ENCODE results near the gene MKLN1. TPM values are rescaled to one million over a fixed set of nuclear protein-coding genes. Genes with fewer than 3 reads are reported as not detected.
"Not testable (repeated sequence)": the region's sequence is repeated elsewhere in the genome, so short reads cannot be mapped to it uniquely, and the experiment has no call there.

MKLN1 gene
- polyA plus RNA-seq, 1 donor: 47.0 TPM

DNA sequence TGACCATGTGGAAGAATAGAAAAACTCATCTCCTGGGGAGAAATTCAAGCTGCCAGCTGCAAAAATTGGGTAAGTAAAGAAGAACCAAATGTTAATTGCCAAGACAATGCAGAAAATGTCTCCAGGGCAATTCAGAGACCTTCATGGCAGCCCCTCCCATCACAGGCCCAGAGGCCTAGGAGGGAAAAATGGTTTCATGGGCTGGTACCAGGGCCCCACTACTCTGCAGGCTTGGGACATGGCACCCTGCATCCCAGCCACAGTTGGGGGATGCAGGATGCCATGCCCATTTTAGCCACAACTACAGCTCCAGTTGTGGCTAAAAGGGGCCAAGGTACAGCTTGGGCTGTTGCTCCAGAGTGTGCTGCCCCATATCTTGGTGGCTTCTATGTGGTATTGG, 20.9 kb upstream of the MKLN1 start:
- no peak for DNase-seq

GRCh38 chr7:131307627-131308026, 20.0 kb upstream of the MKLN1 start:
- no peak for DNase-seq

DNA sequence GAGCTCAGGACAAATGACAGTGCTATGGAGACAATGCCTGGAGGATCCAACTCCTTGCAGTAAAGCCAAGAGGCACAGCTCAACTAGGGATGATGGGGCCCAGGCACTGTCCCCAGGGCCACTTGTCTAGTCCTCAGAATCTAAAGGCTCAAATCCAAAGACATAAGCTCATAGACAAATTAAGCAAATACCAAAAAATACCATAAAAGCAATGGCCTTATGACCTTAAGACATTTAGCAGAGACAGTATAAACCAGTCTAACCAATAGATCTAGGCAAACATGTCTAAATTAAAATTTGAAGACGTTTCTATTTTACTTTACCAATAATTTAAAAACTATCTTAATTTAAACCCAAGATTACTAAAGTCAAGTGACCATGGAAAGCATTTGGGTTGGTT, 14.8 kb upstream of the MKLN1 start:
- no peak for DNase-seq

DNA sequence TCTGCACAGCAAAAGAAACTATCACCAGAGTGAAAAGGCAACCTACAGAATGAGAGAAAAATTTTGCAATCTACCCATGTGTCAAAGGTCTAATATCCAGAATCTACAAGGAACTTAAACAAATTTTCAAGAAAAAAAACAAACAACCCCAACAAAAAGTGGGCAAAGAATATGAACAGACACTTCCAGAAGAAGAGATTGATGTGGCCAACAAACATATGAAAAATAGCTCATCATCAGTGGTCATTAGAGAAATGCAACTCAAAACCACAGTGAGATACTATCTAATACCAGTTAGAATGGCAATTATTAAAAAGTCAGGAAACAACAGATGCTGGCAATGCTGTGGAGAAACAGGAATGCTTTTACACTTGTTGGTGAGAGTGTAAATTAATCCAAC, 7.1 kb upstream of the MKLN1 start:
- DNase-seq: no peak

- no peak for DNase-seq
These were observed 6.0 kb upstream of the MKLN1 start for GRCh38 chr7:131321656-131322055.

DNA sequence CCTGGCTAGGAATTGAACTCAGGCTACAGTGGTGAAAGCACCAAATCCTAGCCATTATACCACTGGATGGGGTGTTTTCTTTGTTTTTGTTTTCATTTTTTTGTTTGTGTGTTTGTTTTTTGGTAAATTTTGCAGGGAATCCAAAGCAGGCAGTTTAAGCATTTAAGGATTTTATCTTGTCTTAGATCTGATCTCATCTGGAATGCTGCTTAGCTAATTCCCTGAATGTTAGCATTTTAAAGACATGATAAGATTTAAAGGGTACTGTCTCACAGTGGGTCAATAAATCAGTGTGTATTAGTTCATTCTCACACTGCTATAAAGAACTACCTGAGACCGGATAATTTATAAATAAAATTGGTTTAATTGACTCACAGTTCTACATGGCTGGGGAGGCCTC, 5.6 kb upstream of the MKLN1 start:
- DNase-seq: no peak

DNA sequence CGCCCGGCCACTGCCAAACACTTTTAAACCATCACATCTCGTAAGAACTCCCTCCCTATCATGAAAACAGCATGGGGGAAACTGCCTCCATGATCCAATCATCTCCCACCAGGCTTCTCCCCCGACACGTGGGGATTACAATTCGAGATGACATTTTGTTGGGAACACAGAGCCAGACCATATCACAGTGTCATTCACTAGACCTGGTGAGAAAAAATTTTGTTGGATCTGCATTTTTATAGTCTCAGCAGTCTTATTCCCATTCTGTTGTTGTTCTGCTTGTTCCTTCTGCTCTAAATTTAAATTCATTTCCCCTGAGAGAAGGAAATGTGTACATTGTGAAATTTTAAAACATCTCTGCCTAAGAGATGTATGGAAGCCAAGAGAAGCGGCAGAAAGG, 4.8 kb upstream of the MKLN1 start:
- DNase-seq: no peak

DNA sequence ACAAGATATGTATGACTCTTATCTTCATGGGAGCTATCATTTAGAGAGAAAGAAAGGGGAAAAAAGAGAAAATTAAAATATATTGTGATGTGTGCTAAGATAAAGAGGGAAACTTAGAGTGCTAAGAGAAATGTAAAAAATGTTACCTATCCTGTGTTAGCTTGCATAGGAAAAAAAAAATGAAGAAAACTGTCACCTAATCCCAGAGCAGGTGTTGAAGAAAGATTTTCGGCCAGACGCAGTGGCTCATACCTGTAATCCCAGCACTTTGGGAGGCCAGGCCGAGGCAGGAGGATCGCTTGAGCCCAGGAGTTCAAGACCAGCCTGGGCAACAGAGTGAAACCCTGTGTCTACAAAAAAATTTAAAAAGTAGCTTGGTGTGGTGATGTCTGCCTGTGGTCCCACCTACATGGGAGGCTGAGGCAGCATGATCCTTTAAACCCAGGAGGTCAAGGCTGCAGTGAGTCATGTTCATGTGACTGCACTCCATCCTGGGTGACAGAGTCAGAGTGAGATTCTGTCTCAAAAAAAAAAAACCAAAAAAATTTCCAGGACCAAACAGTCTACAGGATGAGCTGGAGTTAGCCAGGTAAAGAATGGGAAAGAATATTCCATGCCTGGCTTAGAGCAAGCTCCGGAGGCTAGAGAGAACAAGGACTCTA, 2.4 kb upstream of the MKLN1 start:
- no peak for DNase-seq

GRCh38 chr7:131326576-131326975, 1.1 kb upstream of the MKLN1 start:
- DNase-seq: no peak

DNA sequence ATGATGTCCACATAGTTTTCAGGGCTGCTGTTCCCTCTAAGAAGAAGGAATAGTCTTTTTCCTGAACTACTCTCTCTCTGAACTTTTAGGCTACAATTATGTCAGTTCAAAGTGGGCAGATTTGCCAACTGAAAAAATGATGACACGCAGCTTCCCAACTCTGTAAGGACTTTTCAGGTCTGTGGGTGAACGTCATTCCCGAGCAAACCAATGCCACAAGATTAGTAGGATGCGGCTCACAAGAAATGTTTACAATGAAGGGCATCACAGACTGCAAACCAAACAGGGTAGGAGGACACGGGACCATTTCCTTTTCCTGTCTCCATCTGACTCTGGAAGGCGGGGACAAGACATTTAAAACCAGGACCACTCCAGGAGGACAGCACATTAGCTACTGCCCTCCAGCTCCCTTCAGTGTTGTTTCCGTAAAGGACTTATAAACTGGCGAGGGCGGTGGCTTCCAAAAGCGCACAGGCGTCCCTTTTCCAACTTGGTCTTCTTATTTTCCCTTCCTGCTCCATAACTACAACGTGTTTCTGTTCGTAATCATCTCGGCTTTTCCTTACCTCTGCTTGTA, 539 bp upstream of the MKLN1 start:
- DNase-seq: peak; percentile 57

- no peak for DNase-seq
These were observed 900 bp downstream of the MKLN1 start for GRCh38 chr7:131328377-131329175.

- no peak for DNase-seq
These were observed 1.5 kb downstream of the MKLN1 start for GRCh38 chr7:131329176-131329570.

DNA sequence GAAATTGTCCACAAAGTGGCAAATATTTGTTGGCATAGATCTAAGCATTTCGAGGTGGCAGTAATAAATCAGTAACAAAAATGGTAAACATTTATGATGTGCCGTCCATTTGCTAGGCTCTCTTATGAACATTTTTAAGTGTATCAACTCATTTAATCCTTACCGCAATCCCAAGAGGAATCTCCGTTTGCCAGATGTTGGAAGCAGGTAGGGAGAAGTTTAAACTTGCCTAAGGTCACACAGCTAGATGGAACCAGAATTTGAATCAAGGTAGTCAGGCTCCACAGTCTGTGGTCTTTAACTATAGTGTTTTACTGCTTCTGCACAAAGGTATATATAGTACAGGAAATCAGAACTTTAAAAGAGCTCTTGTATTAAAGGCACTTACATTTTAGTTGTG, 2.6 kb downstream of the MKLN1 start:
- no peak for DNase-seq

- no peak for DNase-seq
These were observed 4.1 kb downstream of the MKLN1 start for GRCh38 chr7:131331806-131332205.

- not testable (repeated sequence) for DNase-seq
These were observed 5.1 kb downstream of the MKLN1 start for GRCh38 chr7:131332729-131333128.

DNA sequence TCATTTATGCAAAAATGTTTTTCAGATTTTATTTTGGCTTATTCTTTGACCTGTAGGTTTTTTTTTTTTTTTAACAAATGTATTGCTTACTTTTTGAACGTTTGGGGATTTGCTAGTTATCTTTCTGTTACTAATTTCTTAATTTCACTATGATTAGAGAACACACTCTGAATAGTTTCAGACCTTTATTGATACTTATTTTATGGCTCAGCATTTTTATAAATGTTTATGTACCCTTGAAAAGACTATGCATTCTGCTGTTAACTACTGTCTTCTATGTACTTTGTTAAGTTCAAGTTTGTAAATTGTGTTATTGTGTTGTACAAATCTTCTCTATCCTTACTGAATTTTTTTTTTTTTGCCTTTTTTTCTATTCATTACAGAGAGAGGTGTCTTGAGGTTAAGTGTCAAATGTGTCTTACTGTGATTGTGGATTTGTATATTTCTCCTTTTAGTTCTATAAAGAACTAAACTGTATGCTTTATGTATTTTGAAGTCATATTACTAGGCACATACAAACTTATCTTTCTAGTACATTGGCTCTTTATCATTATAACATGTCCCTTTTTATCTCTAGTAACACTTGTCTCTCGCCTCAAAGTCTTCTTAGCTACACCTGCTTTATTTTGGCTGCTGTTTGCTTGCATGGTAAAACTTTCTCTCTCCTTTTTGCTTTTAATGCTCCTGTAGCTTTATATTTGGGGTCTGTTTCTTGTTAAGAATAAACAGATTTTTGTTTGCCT, 8.1 kb downstream of the MKLN1 start:
- DNase-seq: no peak

- no peak for DNase-seq
These were observed 9.3 kb downstream of the MKLN1 start for GRCh38 chr7:131336956-131337355.

DNA sequence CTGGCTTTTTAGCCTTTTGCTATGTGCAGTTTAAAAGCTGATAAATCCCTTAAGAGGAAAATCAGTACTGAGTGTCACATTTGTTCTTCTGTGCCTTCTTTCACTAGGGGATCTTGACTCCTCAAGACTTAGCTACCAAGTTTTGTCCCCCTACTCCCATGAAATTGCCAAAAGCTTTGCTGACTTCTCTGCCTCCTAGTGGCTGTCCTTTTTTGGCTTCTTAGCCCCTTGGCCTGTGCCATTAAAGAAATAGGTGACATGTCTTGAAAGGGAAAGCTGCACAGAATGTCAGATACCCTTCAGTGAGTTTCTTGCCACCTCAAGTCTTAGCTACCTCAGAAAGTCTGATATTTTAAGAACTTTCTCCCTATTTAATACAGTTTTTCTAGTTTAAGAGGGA, 10.5 kb downstream of the MKLN1 start:
- DNase-seq: no peak

DNA sequence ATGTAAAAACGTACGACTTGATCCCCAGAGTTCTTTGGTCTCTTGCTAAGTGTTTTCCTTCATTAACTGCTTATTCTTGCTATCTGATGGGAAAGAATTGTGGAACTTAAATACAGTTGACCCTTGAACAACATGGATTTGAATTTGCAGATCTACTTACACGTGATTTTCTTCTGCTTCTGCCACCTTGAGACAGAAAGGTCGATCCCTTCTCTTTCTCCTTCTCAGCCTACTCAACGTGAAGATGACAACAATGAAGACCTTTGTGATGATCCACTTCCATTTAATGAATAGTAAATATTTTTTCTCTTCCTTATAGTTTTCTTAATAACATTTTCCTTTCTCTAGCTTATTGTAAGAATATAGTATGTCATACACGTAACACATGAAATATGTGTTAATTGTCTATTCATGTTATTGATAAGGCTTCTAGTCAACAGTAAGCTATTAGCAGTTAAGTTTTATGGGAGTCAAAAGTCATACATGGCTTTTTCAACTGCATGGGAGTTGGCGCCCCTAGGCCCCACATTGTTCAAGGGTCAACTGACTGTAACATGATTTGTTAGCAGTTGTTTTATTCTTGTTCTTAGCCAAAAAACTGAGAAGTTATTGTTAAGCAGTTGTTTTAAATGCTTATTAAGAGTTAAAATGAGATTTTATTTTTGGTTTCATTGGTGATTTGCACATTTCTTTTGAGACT, 11.2 kb downstream of the MKLN1 start:
- DNase-seq: no peak

- no peak for DNase-seq
These were observed 14.0 kb downstream of the MKLN1 start for GRCh38 chr7:131341690-131342089.

- DNase-seq: no peak
These were observed 15.3 kb downstream of the MKLN1 start for GRCh38 chr7:131342864-131343442.

Measured in left kidney (tissue), 2 donors.